GM12878 (cell line): ENCODE results near the gene SPAG16. TPM values are rescaled to one million over a fixed set of nuclear protein-coding genes. Genes with fewer than 3 reads are reported as not detected.

Experiments used
- ATAC-seq: fragments of 200-7000 bp; cut with Tn5 transposase; 3 replicates; pipeline ENCODE4 v1.9.1; 2020; ENCODE audit warnings: mild to moderate bottlenecking, moderate library complexity
- BruUV-seq: library from RNA; stranded (reverse); fragments of 400-500 nt; replicated peaks from 2 replicates; lab custom pipeline; 2021; lab: Mats Ljungman, UMichigan
- CTCF ChIA-PET: fragments of 300-600 bp; sonication (Branson Sonifier 250); formaldehyde crosslinking; extraction: SDS; loops from one replicate; lab custom pipeline; 2021; ENCODE audit warnings: inconsistent platforms; lab: Yijun Ruan, JAX
- POLR2A ChIA-PET: fragments of 350-600 bp; formaldehyde crosslinking; extraction: SDS; loops from one replicate; lab custom pipeline; 2021; ENCODE audit warnings: inconsistent platforms; lab: Charles Lee
- RAD21 ChIA-PET: fragments of 300-600 bp; sonication (Branson Sonifier 250); formaldehyde crosslinking; loops from one replicate; lab custom pipeline; 2023; ENCODE audit warnings: antibody characterized with exemption; ENCODE audit not compliant: unreplicated experiment; lab: Charles Lee
- SMC1A ChIA-PET: fragments of 300-600 bp; sonication (Branson Sonifier 250); formaldehyde crosslinking; loops from one replicate; lab custom pipeline; 2023; ENCODE audit not compliant: unreplicated experiment, uncharacterized antibody; lab: Charles Lee
- DNase-seq: peaks from one replicate; pipeline ENCODE4 v3.0.0-alpha.2; 2011; ENCODE audit warnings: low read depth, low spot score
- FAIRE-seq: peaks from 3 replicates; lab custom pipeline; 2011; peaks lifted over from hg19 to GRCh38; lab: Jason Lieb, UNC
- H2AFZ ChIP-seq: 2 replicates; pipeline ENCODE4 v1.6.0; 2011; ENCODE audit warnings: low read depth, low read length, control low read depth; ENCODE audit not compliant: control insufficient read depth
- H3K27ac ChIP-seq: 2 replicates; pipeline ENCODE4 v1.5.1; 2011; ENCODE audit warnings: control low read depth; ENCODE audit not compliant: control insufficient read depth, insufficient read depth
- H3K27me3 ChIP-seq, 2 experiments: replicated peaks in 1 of 2; 2 replicates each; pipeline versions ENCODE4 v1.6.0 to v1.6.1; 2011; ENCODE audit warnings: low read length in 1 of 2; ENCODE audit not compliant: control insufficient read depth in 2 of 2, insufficient read depth in 2 of 2
- H3K36me3 ChIP-seq, 2 experiments: 2 replicates each; pipeline ENCODE4 v1.5.1; 2011; ENCODE audit warnings: low read length in 1 of 2; ENCODE audit not compliant: control insufficient read depth in 2 of 2, insufficient read depth in 2 of 2
- H3K4me1 ChIP-seq: 2 replicates; pipeline ENCODE4 v1.6.1; 2011; ENCODE audit warnings: mild to moderate bottlenecking, low read length, moderate library complexity, mixed read lengths; ENCODE audit not compliant: control insufficient read depth, insufficient read depth
- H3K4me2 ChIP-seq: 2 replicates; pipeline ENCODE4 v1.6.0; 2011; ENCODE audit warnings: control low read depth; ENCODE audit not compliant: control insufficient read depth, insufficient read depth
- H3K4me3 ChIP-seq: fragments of 200-600 bp; sonication (generic); 2 replicates; pipeline ENCODE4 v1.5.1; 2016
- H3K79me2 ChIP-seq: 2 replicates; pipeline ENCODE4 v1.6.0; 2011; ENCODE audit warnings: low read length; ENCODE audit not compliant: control insufficient read depth, insufficient read depth
- H3K9ac ChIP-seq: 2 replicates; pipeline ENCODE4 v1.8.0; 2011; ENCODE audit warnings: low read length, control low read depth, mixed read lengths; ENCODE audit not compliant: control insufficient read depth, insufficient read depth
- H3K9me3 ChIP-seq: replicated peaks from 3 replicates; pipeline ENCODE4 v1.5.1; 2011; ENCODE audit warnings: mild to moderate bottlenecking, low read length; ENCODE audit not compliant: control insufficient read depth, insufficient read depth
- H4K20me1 ChIP-seq: 2 replicates; pipeline ENCODE4 v1.6.0; 2011; ENCODE audit not compliant: control insufficient read depth, insufficient read depth
- ASH2L ChIP-seq: fragments of 300-600, 200-600 bp; sonication (generic); IDR thresholded peaks from 2 replicates; pipeline ENCODE4 v1.6.1; 2017; ENCODE audit warnings: low read depth, mild to moderate bottlenecking, borderline replicate concordance
- MAX ChIP-seq: IDR thresholded peaks from 2 replicates; pipeline ENCODE4 v1.6.1; 2012; ENCODE audit warnings: low read depth, low read length, improper control_type of control experiment
- NFYB ChIP-seq: IDR thresholded peaks from 2 replicates; pipeline ENCODE4 v1.6.1; 2011; ENCODE audit warnings: low read depth, mild to moderate bottlenecking, low read length, improper control_type of control experiment, moderate library complexity; ENCODE audit not compliant: insufficient read depth
- RELA ChIP-seq: fragments of 450-650 bp; IDR thresholded peaks from 2 replicates; pipeline ENCODE4 v1.8.0; 2014; ENCODE audit warnings: borderline replicate concordance; ENCODE audit not compliant: partially characterized antibody
- REST ChIP-seq: IDR thresholded peaks from 2 replicates; pipeline ENCODE4 v1.6.1; 2012; ENCODE audit warnings: mild to moderate bottlenecking, low read depth, low read length
- TAF1 ChIP-seq: IDR thresholded peaks from 2 replicates; pipeline ENCODE4 v1.6.1; 2011; ENCODE audit warnings: mild to moderate bottlenecking, low read depth, low read length, borderline replicate concordance
- ZBTB33 ChIP-seq: fragments of 450-650 bp; IDR thresholded peaks from 2 replicates; pipeline ENCODE4 v1.6.1; 2017; ENCODE audit warnings: mild to moderate bottlenecking
- ZNF207 ChIP-seq: fragments of 450-650 bp; IDR thresholded peaks from 2 replicates; pipeline ENCODE4 v1.6.1; 2014; ENCODE audit warnings: antibody characterized with exemption, mild to moderate bottlenecking, borderline replicate concordance
- ZNF592 ChIP-seq: fragments of 450-650 bp; IDR thresholded peaks from 2 replicates; pipeline ENCODE4 v1.6.1; 2017; ENCODE audit warnings: mild to moderate bottlenecking, moderate library complexity
- WGBS: methylation state at CpG from one replicate; pipeline ENCODE4 v1.1.6; 2016; ENCODE audit warnings: low lambda C conversion rate; ENCODE audit not compliant: insufficient replicate concordance, insufficient coverage; ENCODE audit errors: missing lambda C conversion rate; 5-methylcytosine and 5-hydroxymethylcytosine counted together
- in situ Hi-C: fragments of 300-500 bp; cut with MboI; formaldehyde crosslinking; loops from 9 replicates; pipeline ENCODE4 v1.14.3; 2018; ENCODE audit warnings: mixed read lengths
- intact Hi-C: fragments of 100-400 bp; cut with micrococcal nuclease; formaldehyde crosslinking; loops from one replicate; pipeline ENCODE4 v1.14.2; 2022; ENCODE audit not compliant: unreplicated experiment
- polyA plus RNA-seq, 11 experiments: library from polyadenylated mRNA; depleted of rRNA in 4 of 11; unstranded in 6 of 11; stranded (reverse) in 5 of 11; fragments of >200 nt; fragmentation: Nextera tagmentation in 4 of 11; fragmentation: Illumina TruSeq in 1 of 11; extraction: Ambion mirVana in 4 of 11; extraction: Trizol in 1 of 11; gene quantifications; 1 replicate in 1 of 11; 2 replicates in 10 of 11; pipeline versions ENCODE4 v1.2.1 to v1.2.3, GENCODE V29; 2011 to 2016; ENCODE audit warnings: inconsistent platforms in 2 of 11, missing spikeins in 2 of 11, low read depth in 1 of 11
- total RNA-seq, 4 experiments: library from RNA; depleted of rRNA in 3 of 4; stranded (reverse); fragments of >200 nt in 3 of 4; fragmentation: Illumina TruSeq in 1 of 4; extraction: Trizol in 1 of 4; gene quantifications; 2 replicates each; pipeline versions ENCODE4 v1.2.1 to v1.2.3, GENCODE V29; 2013 to 2021

The SPAG16 gene
- total and polyA plus RNA-seq, 10 of the 15 experiments (the other 5 are each of a cell fraction or from before 2014, with no cell fraction given): 6.0 to 25.0 (median 15.2) TPM

- TF ChIP-seq ZNF592: no peak
Measured at GRCh38 chr2:214401580-214401979, 1117.3 kb downstream of the SPAG16 start (continued).

GRCh38 chr2:214410128-214410775 is 1126.0 kb downstream of the SPAG16 start:
- ChIA-PET RAD21 (interaction anchor here (1.1 kb wide), 1 partner anchor 14 kb away, joined by 4 read pairs; no protein-coding TSS in a partner anchor), SMC1A (interaction anchor here (0.6 to 1.4 kb wide), 5 partner anchors 8 to 1455 kb away, joined by 3 to 4 read pairs (median 3); no protein-coding TSS in a partner anchor)
- Histone ChIP-seq H2AFZ (no peak overlapping the region), H4K20me1 (no peaks in the 10 kb centered on the region), H3K27ac (no peak overlapping the region), H3K9ac (no peak overlapping the region), H3K4me1 (no peaks in the 10 kb centered on the region), H3K36me3 (no peaks in the 10 kb centered on the region)
- intact Hi-C loops: no loop called here
- 32% methylated on average over 13 of the region's 13 CpGs for WGBS
- no peak for TF ChIP-seq ZNF207
- no peak for TF ChIP-seq NFYB
- TF ChIP-seq ASH2L: no peak
- no peak for TF ChIP-seq RELA
- TF ChIP-seq ZBTB33: no peak
- TF ChIP-seq MAX: no peak
- TF ChIP-seq TAF1: no peak
- no peak for TF ChIP-seq REST
- TF ChIP-seq, all 136 proteins: peak for 0
- FAIRE-seq (no peak), DNase-seq (no peak), ATAC-seq (no peak)
- Histone ChIP-seq H3K79me2 (no peaks in the 10 kb centered on the region), H3K27me3 (no peaks in the 10 kb centered on the region), H3K9me3 (no peaks in the 10 kb centered on the region), H3K4me2 (no peak overlapping the region), H3K4me3 (no peak overlapping the region)
- CTCF ChIA-PET: interaction anchor here (1.2 kb wide), 1 partner anchor 421 kb away, joined by 3 read pairs; no protein-coding TSS in a partner anchor
- POLR2A ChIA-PET: no interaction called here
- no TSS peak for BruUV-seq
- in situ Hi-C loops: no loop called here
